Activated naive CD4-positive, alpha-beta T cell treated with anti-CD3 and anti-CD28 coated beads, Interleukin-2, amount 50 U/mL, for 72 hours (primary cell): ENCODE data around the gene MED13L. TPM values are rescaled to one million over a fixed set of nuclear protein-coding genes. Genes with fewer than 3 reads are reported as not detected.

Experiments used
- ATAC-seq, 2 donors: fragments of 150-1000 bp; cut with Tn5 transposase; 2 replicates each; pipeline ENCODE4 v1.10.0; 2021; ENCODE audit warnings: mild to moderate bottlenecking in 2 of 2, moderate library complexity in 2 of 2
- DNase-seq, 2 donors: peaks; one replicate each; pipeline ENCODE4 v3.0.0; 2021 to 2022; ENCODE audit warnings: low spot score in 2 of 2
- H3K27ac Mint-ChIP-seq, 2 donors: one replicate each; pipeline ENCODE4 v1.8.0; 2022; ENCODE audit warnings: mild to moderate bottlenecking in 2 of 2, mixed read lengths in 2 of 2
- H3K36me3 Mint-ChIP-seq, 2 donors: one replicate each; pipeline ENCODE4 v1.8.0; 2022; ENCODE audit warnings: mixed read lengths in 2 of 2
- H3K9me3 Mint-ChIP-seq, 2 donors: one replicate each; pipeline ENCODE4 v1.8.0; 2022; ENCODE audit warnings: mixed read lengths in 2 of 2
- total RNA-seq, 2 donors: library from RNA; stranded (reverse); gene quantifications; one replicate each; pipeline ENCODE4 v1.2.3, GENCODE V29; 2022

The MED13L gene
- total RNA-seq, 2 donors from 2014 or later, result 54.2 to 64.0 TPM

DNA sequence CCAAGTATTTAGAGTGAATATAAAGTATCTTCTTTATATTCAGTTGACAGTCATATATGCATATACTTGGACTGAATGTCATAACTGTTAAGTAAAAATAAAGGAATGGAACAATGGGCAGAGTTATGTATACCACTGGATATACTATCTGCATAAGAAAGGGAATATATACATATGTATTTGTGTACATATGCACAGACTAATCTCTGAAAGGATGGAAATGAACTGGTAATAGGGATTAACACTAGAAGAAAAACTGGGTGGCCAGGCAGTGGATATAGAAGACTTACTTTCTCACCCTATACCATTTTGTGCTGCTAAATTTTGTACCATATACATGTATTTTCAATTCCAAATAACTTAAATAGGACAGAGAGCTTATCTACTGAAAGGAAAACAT, 200.1 kb downstream of the MED13L start:
- no peak for DNase-seq

GRCh38 chr12:116076399-116076798, 201.1 kb downstream of the MED13L start:
- no peaks in the 10 kb centered on the region for H3K9me3 Mint-ChIP-seq
- H3K36me3 Mint-ChIP-seq, result no peaks in the 10 kb centered on the region
- no peak for DNase-seq
- no peak overlapping the region for H3K27ac Mint-ChIP-seq
- no peak for ATAC-seq

More for the DNA sequence above, 200.1 kb downstream of the MED13L start:
- H3K36me3 Mint-ChIP-seq, result no peaks in the 10 kb centered on the region
- no peaks in the 10 kb centered on the region for H3K9me3 Mint-ChIP-seq
- no peak overlapping the region for H3K27ac Mint-ChIP-seq
- ATAC-seq, result no peak

GRCh38 chr12:116074686-116075085, 202.8 kb downstream of the MED13L start:
- H3K36me3 Mint-ChIP-seq, result no peaks in the 10 kb centered on the region
- ATAC-seq (no peak), DNase-seq (no peak)
- no peak overlapping the region for H3K27ac Mint-ChIP-seq
- no peaks in the 10 kb centered on the region for H3K9me3 Mint-ChIP-seq

- ATAC-seq (no peak), DNase-seq (no peak)
- H3K9me3 Mint-ChIP-seq, result no peaks in the 10 kb centered on the region
- H3K27ac Mint-ChIP-seq, result no peak overlapping the region
- no peaks in the 10 kb centered on the region for H3K36me3 Mint-ChIP-seq
Measured at GRCh38 chr12:116071555-116072230, 205.8 kb downstream of the MED13L start.

DNA sequence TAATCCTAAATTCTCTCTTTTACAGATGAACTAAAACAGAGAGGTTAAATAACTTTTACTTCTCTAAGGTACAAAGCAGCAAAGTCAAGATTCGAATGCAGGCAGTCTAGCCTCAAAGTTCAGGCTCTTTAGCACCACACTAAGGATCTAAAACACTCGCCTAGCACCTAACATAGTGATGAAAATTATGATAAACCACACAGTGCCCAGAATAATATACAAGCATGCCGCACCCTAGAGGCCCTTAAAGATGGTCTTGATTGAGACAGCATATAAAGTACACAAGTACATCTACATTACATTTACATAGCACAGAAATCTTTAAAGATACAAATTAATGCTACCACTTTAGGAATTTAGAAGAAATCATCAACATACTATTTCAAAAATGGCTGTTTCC, 207.0 kb downstream of the MED13L start:
- H3K9me3 Mint-ChIP-seq, result no peaks in the 10 kb centered on the region
- DNase-seq (no peak), ATAC-seq (no peak)
- no peak overlapping the region for H3K27ac Mint-ChIP-seq
- H3K36me3 Mint-ChIP-seq, result no peaks in the 10 kb centered on the region

DNA sequence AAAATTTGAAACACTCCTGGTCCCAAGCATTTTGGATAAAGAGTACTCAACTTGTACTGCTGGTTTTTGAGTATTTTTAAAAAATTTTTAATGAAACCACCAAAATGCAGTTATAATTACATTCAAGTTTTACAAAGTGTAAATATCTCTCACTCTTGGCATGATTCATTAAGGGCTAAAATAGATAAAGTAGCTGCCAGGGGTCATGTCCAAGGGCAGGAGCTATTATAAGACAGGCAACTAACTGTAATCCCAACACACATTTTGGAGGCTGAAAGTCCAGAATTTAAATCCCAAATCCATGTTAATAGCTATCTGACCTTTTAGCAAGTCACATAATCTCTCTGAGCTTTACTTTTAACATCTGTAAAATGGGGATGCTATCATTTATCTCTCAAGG, 207.6 kb downstream of the MED13L start:
- Mint-ChIP-seq H3K36me3 (no peaks in the 10 kb centered on the region), H3K9me3 (no peaks in the 10 kb centered on the region), H3K27ac (no peak overlapping the region)
- ATAC-seq, result no peak
- DNase-seq, result no peak

DNA sequence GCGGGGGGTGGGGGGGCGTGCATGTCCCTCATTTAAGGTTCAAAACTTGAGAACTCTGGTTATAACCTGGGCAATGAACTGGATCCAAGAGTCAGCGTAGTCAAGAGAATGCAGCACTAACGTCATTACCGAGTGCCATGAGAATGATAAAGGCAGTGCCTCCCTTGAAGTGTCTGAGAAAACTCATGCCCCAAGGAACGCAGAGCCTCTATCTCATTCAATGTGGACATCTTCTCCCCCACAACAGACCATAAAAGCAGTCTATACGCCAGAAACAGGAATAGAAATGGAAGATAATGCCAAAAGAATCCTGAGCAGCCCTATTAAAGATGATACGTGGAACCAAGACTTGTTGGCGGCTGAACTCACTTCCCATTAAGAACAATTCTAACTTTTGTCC, 208.6 kb downstream of the MED13L start:
- ATAC-seq (no peak), DNase-seq (no peak)
- Mint-ChIP-seq H3K9me3 (no peaks in the 10 kb centered on the region), H3K36me3 (no peaks in the 10 kb centered on the region), H3K27ac (no peak overlapping the region)

GRCh38 chr12:116068371-116068770, 209.1 kb downstream of the MED13L start:
- no peak for DNase-seq
- H3K9me3 Mint-ChIP-seq, result no peaks in the 10 kb centered on the region
- H3K27ac Mint-ChIP-seq, result no peak overlapping the region
- ATAC-seq, result no peak
- no peaks in the 10 kb centered on the region for H3K36me3 Mint-ChIP-seq

DNA sequence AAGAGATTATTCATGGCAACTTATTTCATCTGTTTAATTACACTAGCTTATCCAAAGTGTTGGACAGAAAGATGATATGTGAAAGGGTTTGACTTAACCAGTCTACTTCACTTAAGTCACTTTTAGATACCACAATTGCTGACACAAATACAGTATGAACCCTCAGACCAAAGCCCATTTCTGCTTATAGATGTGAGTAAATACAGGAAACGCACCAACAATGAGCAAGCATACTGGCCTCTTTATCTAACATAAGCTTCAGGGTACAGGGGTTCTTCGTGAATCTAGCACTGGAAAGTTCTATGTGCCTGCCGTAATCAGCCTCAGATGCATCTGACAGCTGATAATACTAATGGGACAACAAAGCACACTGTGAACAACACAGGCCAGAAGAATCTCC, 209.6 kb downstream of the MED13L start:
- Mint-ChIP-seq H3K9me3 (no peaks in the 10 kb centered on the region), H3K27ac (no peak overlapping the region), H3K36me3 (no peaks in the 10 kb centered on the region)
- DNase-seq (no peak), ATAC-seq (no peak)

DNA sequence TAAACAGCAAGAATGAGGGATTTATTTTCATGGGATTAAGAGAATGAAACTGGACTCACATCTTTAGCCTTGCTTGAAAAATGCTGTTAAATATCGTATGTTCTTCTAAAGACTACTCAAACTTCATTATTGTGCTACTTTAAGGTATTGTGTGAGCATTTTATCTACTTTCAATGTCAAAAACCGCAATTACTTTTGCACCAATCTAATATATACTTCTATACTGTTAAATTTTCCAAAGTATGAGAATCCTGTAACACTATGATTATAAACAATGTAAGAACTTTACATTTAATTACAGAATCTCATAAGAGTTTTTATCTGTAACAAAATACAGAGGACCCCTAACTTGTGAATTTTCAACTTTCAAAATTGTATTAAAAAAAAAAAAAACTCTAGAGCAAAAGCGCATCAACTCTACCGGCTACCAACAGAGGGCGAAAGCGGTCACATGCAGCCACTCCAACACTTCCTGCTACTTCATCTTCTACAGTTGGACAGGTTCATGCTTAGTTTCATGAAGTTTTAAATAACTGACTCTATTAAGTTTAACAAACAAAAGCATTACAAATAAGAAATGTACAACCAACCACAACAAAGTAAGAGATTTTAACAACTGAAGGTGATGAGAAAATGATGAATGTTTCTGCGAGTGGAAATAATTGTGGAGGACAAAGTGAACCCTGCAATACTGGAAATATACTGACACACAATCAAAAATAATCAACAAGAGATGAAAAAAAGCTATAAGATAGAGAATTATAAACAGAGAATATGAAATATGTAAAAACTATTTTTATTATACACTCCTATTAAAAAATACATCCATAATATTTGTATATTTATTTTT, 210.9 kb downstream of the MED13L start:
- ATAC-seq, result peak; percentile 47 to 54
- Mint-ChIP-seq H3K9me3 (no peaks in the 10 kb centered on the region), H3K27ac (peak overlapping the region in 1 of 2 donors; percentile 9), H3K36me3 (no peaks in the 10 kb centered on the region)
- peak in 1 of 2 donors; percentile 52 for DNase-seq

DNA sequence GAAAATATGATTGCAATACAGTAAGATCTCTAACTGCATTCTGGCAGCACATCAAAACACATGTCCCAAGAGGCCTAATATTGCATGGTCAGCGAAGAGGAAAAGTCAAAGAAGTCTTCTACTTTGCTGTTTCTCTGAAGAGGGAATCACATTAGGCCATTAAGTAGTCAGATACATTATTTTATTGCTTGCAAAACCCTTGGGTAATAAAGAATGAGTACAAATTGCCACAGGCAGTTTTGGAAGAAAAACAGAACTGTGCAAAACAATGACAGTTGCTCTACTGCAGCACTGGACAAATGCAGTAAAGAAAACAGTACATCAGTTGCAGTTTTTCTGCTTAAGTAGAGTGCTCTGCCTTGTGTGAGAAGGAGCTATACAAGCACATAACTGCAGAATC, 211.9 kb downstream of the MED13L start:
- DNase-seq, result no peak
- no peak for ATAC-seq
- H3K27ac Mint-ChIP-seq, result no peak overlapping the region
- H3K36me3 Mint-ChIP-seq, result no peaks in the 10 kb centered on the region
- no peaks in the 10 kb centered on the region for H3K9me3 Mint-ChIP-seq

- no peak for ATAC-seq
- no peak for DNase-seq
- Mint-ChIP-seq H3K27ac (no peak overlapping the region), H3K9me3 (no peaks in the 10 kb centered on the region), H3K36me3 (no peaks in the 10 kb centered on the region)
Measured at GRCh38 chr12:116064493-116064892, 213.0 kb downstream of the MED13L start.

DNA sequence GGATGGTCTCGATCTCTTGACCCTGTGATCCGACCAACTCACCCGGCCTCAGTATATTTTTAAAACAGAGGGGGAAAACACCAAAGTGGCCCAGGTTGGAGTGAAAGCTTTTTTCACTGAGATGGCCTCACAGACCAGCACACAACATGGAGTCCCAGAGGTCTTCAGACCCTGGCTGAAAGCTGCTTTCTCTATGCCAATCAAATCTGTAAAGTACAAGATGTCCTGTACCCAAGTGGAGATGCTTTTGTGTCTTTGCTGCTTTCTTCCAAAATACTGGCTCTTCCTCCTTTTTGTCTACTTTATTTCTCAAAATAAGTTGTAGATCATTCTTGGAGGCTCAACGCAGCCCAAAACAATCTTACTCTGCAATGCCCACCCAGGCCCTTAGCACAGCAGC, 214.8 kb downstream of the MED13L start:
- Mint-ChIP-seq H3K36me3 (no peaks in the 10 kb centered on the region), H3K27ac (peak overlapping the region in 1 of 2 donors; percentile 18), H3K9me3 (no peaks in the 10 kb centered on the region)
- ATAC-seq, result no peak
- no peak for DNase-seq

DNA sequence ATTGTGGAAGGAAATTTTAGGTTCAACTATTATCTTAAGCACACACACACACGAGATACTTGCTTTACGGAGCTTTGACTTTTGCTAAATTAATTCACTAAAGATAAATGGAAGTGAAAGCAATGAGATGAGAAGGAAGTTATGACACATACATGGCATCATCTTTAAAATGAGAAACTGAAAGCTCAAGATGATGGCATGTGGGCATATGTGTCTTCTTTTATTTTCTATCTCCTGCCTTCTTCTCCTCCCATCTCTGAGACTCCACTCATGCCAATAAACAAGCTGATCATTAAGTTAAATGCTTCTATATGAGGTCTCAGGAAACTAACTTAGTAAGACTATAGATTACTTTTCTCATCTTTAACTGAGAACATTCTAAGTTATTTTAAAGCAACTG, 216.7 kb downstream of the MED13L start:
- Mint-ChIP-seq H3K27ac (peak overlapping the region; percentile 39 to 84), H3K9me3 (no peaks in the 10 kb centered on the region), H3K36me3 (no peaks in the 10 kb centered on the region)
- no peak for DNase-seq
- ATAC-seq, result peak; percentile 92 to 98

DNA sequence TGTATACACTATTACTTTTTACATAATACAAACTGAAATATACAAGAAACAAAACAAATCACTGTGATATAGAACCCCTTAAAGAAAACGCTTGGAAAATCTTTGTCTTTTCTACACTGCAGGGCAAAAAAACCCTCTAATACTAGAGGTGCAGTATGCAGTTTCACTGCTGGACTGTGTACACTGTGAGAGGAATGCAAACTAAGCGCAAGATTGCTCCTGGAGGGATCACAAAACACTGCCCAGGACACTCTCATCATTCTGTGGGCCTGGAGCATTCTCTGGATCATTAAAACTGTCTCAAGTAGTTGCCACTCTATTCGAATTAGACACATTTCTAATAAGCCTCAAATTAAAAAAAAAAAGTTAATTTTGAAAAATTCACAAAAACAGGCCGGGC, 217.6 kb downstream of the MED13L start:
- ATAC-seq (no peak), DNase-seq (no peak)
- Mint-ChIP-seq H3K27ac (peak overlapping the region in 1 of 2 donors; percentile 55), H3K36me3 (no peaks in the 10 kb centered on the region), H3K9me3 (no peaks in the 10 kb centered on the region)

GRCh38 chr12:116058574-116058973, 218.9 kb downstream of the MED13L start:
- ATAC-seq, result no peak
- Mint-ChIP-seq H3K9me3 (no peaks in the 10 kb centered on the region), H3K27ac (no peak overlapping the region), H3K36me3 (no peaks in the 10 kb centered on the region)
- DNase-seq, result no peak

- ATAC-seq (no peak), DNase-seq (no peak)
- Mint-ChIP-seq H3K36me3 (no peaks in the 10 kb centered on the region), H3K27ac (no peak overlapping the region), H3K9me3 (no peaks in the 10 kb centered on the region)
Measured at GRCh38 chr12:116057356-116057755, 220.1 kb downstream of the MED13L start.
